Left lobe of liver (tissue), 2 donors: Measurements from ENCODE around the gene ITM2B. TPM values are rescaled to one million over a fixed set of nuclear protein-coding genes. Genes with fewer than 3 reads are reported as not detected.
"Not testable (repeated sequence)": the region's sequence is repeated elsewhere in the genome, so short reads cannot be mapped to it uniquely, and the experiment has no call there.

Experiments used
- ATAC-seq: fragments of 200-7000 bp; cut with Tn5 transposase; one replicate; pipeline ENCODE4 v1.9.1; 2020; ENCODE audit warnings: mild to moderate bottlenecking, moderate library complexity
- DNase-seq: peaks from one replicate; pipeline ENCODE4 v3.0.0-alpha.2; 2020; ENCODE audit warnings: low spot score
- total RNA-seq: library from RNA; stranded (reverse); gene quantifications from one replicate; pipeline ENCODE4 v1.2.1, GENCODE V29; 2021
- donor health status: DM: no; HTN: no; CAD: no; lungs with moderate emphysema.
- donor health status: DM: no; HTN: yes; CAD: no.

The ITM2B gene
- total RNA-seq = 221 TPM

DNA sequence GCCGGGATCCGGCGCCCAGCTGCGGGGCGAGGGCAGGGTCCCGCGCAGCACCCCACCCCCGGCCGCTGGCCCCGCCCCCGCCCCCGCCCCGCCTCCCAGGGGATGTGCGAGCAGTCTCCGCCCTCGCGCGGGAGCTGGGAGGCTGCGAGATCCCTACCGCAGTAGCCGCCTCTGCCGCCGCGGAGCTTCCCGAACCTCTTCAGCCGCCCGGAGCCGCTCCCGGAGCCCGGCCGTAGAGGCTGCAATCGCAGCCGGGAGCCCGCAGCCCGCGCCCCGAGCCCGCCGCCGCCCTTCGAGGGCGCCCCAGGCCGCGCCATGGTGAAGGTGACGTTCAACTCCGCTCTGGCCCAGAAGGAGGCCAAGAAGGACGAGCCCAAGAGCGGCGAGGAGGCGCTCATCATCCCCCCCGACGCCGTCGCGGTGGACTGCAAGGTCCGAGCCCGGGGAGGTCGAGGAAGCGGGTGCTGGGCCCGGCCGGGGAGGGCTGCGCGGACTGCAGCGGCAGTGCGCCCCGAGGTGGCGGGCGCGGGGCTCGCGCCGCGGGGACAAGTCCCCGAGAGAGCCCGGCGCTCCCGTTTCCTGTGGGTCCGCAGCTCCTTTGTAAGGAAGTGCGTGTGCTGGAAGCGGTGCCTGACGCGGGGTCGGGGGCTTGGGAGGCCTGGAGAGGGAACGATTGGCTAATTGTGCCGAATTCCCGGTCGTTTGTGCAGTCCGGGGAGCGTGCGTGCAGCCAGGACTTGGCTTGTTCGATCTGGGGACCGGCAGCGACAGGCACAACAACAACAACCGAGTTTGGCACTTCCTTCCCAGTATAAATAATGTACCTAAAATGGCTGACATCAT is at the start of gene ITM2B:
TSS of gene ITM2B (plus strand) at position 161 of the 843 bp plus-strand sequence. CDS start at position 316, 155 bp downstream.
- DNase-seq (peak; percentile 87), ATAC-seq (peak; percentile 91)

DNA sequence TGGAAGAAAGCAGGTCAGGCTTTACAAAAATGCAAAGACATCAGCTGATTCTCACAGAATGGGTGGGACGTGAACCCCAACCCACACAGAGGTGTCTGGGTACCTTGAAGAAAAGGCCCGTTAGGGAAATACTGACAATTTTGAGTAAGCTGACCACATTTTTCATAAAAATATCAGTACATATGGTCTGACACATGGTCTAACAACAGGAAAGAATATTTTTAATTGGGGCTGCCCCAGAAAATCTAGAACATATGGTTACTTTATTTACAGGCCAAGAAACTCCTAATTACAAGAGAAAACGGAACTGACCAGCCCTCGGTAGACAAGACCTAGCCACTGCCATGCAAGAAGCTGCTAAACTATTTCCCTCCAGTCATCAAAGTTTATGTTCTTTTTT is 48.7 kb upstream of the ITM2B start:
- DNase-seq = no peak

DNA sequence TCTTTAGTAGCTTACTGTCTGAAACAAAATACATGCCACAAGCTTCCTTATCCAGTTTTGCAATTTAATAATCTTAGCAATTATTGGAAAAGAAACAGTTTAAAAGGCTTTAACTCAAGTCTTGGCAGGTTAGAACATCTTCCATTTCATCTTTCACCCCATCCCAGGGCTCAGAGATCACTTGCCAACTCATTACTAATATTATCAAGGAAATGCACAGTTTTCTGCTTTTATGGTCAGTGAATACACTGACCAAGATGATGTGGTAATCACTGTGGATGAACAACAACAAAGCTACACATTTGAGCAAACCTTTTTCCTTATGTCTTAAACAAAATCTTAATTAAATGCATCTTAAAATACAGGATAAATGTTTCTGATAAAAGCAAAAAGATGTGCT is 48.0 kb upstream of the ITM2B start:
- DNase-seq (no peak), ATAC-seq (no peak)

More for the DNA sequence above, 48.7 kb upstream of the ITM2B start:
- ATAC-seq = no peak

DNA sequence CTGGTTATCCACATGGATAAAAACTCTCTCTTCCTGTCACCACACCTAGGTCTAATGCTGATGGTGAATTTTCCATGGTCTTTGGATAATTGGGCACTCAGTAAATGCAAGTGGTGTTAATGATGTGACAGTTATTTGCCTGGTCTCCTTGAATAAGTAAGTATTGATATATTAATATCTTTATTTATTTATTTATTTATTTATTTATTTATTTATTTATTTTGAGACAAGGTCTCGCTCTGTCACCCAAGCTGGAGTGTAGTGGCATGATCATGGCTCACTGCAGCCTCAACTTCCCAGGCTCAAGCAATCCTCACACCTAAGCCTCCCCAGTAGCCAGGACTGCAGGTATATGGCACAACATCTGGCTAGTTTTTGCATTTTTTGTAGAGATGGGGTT is 46.3 kb upstream of the ITM2B start:
- no peak for DNase-seq
- ATAC-seq = no peak

DNA sequence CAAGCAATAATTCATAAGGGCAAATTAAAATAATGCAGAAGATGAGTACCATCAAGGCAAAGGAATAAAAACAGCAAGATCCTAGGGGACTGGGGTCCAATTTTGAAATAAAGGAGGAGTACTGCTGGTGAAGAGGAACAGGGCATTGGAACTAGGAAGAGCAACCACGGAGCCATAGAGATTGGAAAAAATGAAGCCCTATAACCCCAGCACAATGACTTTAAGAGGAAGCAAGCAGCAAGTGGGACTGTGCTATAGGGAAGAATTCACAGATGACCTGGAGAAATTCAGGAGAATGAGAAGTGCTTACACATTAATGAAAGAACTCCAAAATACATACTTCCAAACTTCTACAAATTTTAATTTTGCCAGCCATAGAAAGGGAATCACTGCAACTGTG is 44.9 kb upstream of the ITM2B start:
- DNase-seq (no peak), ATAC-seq (no peak)

- ATAC-seq (no peak), DNase-seq (no peak)
Observed at GRCh38 chr13:48188601-48189000, 44.4 kb upstream of the ITM2B start.

GRCh38 chr13:48189171-48189570 is 43.8 kb upstream of the ITM2B start:
- no peak for DNase-seq
- no peak for ATAC-seq

- DNase-seq = no peak
- ATAC-seq = no peak
Observed at GRCh38 chr13:48192411-48192935, 40.5 kb upstream of the ITM2B start.

DNA sequence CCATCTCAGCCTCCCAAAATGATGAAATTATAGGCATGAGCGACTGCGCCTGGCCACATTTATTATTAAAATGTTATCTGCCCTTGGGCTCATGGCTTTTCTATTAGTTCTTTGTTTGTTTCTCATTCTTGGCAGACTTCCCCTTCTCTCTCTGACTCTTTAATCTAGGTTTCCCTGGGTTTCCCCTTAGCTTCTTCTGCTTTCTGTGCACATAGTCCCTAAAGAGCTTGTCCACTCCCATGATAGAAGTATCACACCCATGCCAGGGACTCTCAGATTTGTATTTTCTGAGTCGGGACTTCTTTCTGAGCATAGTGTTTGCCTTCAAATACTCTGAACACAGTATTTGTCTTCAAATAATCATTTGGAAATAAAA is 38.6 kb upstream of the ITM2B start:
- ATAC-seq (peak; percentile 41), DNase-seq (no peak)

- DNase-seq = no peak
- no peak for ATAC-seq
Observed at GRCh38 chr13:48199404-48199946, 33.5 kb upstream of the ITM2B start.

DNA sequence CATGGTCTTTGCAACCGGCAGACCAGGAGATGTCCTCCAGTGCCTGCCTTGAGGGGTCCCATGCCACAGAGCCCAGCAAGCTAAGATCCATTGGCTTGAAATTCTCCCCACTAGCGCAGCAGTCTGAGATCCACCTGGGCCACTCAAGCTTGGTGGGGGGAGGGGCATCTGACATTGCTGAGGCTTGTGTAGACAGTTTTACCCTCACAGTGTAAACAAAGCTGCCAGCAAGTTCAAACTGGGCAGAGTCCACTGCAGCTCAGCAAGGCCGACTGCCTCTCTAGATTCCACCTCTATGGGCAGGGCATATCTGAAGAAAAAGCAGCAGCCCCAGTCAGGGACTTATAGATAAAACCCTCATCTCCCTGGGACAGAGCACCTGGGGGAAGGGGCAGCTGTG is 32.0 kb upstream of the ITM2B start:
- DNase-seq (peak; percentile 73), ATAC-seq (peak; percentile 89)

DNA sequence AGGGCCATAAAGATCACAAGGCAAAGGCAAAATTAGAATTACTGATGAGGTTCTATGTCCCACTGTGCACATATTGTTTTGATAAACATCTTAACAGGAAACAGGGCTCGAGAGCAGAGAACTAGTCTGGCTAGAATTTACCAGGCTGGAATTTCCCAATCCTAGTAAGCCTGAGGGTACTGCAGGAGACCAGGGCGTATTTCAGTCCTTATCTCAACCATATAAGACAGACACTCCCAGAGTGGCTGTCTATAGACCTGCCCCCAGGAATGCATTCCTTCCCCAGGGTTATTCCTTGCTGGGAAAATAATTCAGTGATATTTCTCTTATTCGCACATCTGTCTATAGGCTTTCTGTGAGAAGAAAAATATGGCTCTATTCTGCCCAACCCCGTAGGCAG is 25.8 kb upstream of the ITM2B start:
- DNase-seq = not testable (repeated sequence)

DNA sequence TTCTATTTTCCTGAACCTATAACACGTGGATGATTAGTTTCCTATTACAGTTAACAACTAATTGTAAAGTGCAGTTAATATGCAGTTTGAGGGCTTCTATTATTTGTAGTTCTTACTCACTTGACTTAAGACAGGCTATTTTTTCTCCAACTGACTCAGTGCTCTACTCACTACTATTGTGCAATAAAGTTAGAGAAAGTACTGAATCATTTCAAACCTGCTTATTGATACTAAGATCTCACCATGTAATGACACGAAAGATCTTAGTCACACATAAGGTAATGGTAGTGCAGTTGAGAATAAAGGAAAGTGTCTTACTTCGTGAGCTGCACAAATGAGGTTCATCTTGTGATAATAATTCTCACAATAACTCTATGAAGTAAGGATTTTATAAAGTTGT is 22.8 kb upstream of the ITM2B start:
- DNase-seq (no peak), ATAC-seq (no peak)

More for the DNA sequence above, 25.8 kb upstream of the ITM2B start:
- not testable (repeated sequence) for ATAC-seq

- ATAC-seq (no peak), DNase-seq (no peak)
Observed at GRCh38 chr13:48214519-48215121, 18.4 kb upstream of the ITM2B start.

- DNase-seq, ATAC-seq: not testable (repeated sequence)
Observed at GRCh38 chr13:48215511-48216203, 17.3 kb upstream of the ITM2B start.

DNA sequence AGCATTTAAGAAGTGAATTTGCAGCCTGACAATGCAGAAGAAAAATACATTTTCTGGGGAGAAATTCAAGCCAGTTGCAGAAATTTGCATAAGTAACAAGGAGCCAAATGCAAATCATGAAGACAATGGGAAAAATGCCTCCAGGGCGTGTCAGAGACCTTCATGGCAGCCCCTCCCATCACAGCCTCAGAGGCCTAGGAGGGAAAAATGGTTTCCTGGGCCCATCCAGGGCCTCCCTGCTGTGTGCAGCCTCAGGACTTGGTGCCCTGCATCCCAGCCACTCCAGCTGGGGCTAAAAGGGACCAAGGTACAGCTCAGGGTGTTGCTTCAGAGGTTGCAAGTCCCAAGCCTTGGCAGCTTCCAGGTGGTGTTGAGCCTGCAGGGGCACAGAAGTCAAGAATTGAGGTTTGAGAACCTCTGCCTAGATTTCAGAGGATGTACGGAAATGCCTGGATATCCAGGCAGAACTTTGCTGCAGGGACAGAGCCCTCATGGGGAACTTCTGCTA is 16.7 kb upstream of the ITM2B start:
- DNase-seq (no peak), ATAC-seq (no peak)

DNA sequence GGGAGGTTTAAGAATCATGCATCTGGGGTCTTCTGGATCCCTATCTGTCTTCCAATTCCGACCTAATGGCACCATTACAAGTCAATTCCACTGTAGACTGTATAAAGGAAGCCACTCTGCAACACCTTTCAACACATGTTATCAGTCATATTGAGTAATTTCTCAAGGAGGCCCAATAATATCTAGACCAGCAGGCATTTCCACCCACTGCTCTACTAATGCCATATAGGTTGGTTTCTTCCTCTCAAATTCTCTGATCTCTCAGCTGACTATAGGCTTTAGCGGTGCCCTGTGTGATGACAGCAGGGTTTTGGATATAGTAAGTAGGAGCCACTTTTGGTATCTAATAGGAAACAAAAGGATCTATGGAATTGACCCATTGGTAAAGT is 12.4 kb upstream of the ITM2B start:
- ATAC-seq (no peak), DNase-seq (no peak)

DNA sequence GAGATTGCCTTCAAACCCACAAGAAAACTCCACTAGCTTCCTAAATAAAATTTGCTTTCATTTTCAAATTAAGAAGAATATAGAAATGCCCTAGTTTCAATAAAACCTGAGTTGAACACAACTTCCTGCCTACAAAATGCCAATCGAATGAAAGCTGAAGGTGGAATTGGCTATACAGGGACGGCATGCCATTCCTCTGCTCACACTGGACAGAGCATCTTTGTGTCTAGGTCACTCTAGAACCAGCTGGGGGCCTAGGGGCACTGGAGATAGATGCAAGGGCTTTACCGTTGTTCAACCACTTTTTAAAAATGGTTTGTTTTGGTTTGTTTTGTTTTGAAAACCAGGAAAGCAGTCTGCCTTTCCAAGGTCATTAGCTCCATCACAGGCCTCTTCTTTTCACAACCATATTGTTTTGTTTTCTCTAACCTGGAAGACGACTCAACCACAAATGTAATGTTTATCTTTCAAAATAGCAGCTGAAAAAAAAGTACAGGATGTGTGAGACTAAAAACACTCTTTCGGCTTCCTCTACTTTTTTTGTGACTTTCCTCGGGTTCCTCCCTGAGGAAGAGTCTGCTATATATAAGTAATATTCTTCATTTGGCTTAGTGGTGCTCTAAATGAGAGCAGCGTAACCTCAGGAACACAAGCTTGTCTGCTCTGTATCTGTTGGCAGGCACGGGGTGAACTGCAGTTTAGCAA is 11.9 kb upstream of the ITM2B start:
- peak; percentile 23 for ATAC-seq
- no peak for DNase-seq

DNA sequence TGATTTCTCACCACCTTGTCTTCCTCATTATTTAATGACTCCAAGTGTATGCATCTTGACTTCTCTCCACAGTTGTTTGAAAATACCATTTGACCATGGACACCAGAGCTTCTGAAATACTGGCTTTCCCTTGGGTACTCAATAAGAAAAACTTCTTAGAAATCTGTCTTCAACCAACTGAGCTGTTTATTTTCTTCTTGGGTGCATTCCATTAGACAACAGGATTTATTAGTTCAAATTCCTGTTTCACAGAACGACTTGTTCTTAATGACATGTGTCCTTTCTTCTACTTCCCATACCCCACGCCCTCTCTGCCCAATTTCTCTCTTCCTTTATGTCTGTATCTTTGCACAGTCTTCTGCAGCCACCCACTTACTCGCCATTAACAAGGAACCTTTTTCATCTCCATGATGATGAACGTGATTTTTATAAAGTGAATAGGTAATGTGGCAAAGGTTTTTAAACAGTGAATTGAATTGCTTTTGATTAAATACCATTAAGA is 11.3 kb upstream of the ITM2B start:
- ATAC-seq (peak; percentile 36), DNase-seq (no peak)
